GM21515 (cell line): ENCODE results near the gene TOR2A.

ENCODE experiments used
- ATAC-seq: cut with Tn5 transposase; IDR thresholded peaks from one replicate; pipeline ENCODE4 v1.9.1; 2021; ENCODE audit not compliant: unreplicated experiment

The TOR2A gene

GRCh38 chr9:127744398-127745110 lies 9.5 kb upstream of the TOR2A start:
- no peak for ATAC-seq

GRCh38 chr9:127742435-127743088 lies 7.5 kb upstream of the TOR2A start:
- no peak for ATAC-seq

GRCh38 chr9:127741831-127742434 lies 6.8 kb upstream of the TOR2A start:
- no peak for ATAC-seq

GRCh38 chr9:127739614-127740330 lies 4.7 kb upstream of the TOR2A start:
- ATAC-seq = no peak

- ATAC-seq = no peak
Observed at GRCh38 chr9:127738666-127739065, 3.6 kb upstream of the TOR2A start.

GRCh38 chr9:127735530-127736185 lies 564 bp upstream of the TOR2A start:
- ATAC-seq = peak; percentile 9

GRCh38 chr9:127734247-127734746 lies 797 bp downstream of the TOR2A start:
- ATAC-seq = no peak

GRCh38 chr9:127733614-127734013 lies 1.5 kb downstream of the TOR2A start:
- no peak for ATAC-seq

GRCh38 chr9:127732444-127732843 lies 2.6 kb downstream of the TOR2A start:
- no peak for ATAC-seq

- ATAC-seq = no peak
Observed at GRCh38 chr9:127731938-127732337, 3.2 kb downstream of the TOR2A start.

GRCh38 chr9:127730799-127731410 lies 4.2 kb downstream of the TOR2A start:
- no peak for ATAC-seq

- no peak for ATAC-seq
Observed at GRCh38 chr9:127730262-127730661, 4.8 kb downstream of the TOR2A start.

GRCh38 chr9:127729522-127730256 lies 5.4 kb downstream of the TOR2A start:
- no peak for ATAC-seq

- no peak for ATAC-seq
Observed at GRCh38 chr9:127728808-127729207, 6.3 kb downstream of the TOR2A start.

- ATAC-seq = no peak
Observed at GRCh38 chr9:127726871-127727270, 8.2 kb downstream of the TOR2A start.

- ATAC-seq = no peak
Observed at GRCh38 chr9:127724012-127724411, 11.1 kb downstream of the TOR2A start.

GRCh38 chr9:127723444-127723843 lies 11.7 kb downstream of the TOR2A start:
- ATAC-seq = no peak

GRCh38 chr9:127723013-127723412 lies 12.1 kb downstream of the TOR2A start:
- no peak for ATAC-seq

- ATAC-seq = no peak
Observed at GRCh38 chr9:127722055-127722745, 12.9 kb downstream of the TOR2A start.
